ENCODE data around the gene PLCL1.
A peak's percentile ranks its signal among the peaks of the same experiment; 100 is the strongest.

The PLCL1 gene

GRCh38 chr2:197888321-197888720 is 83.9 kb downstream of the PLCL1 start:
- DNase-seq (ENCODE audit: low read depth), result no peak

GRCh38 chr2:197889041-197889440 is 84.6 kb downstream of the PLCL1 start:
- DNase-seq (ENCODE audit: low read depth), result peak; percentile 33

- DNase-seq (ENCODE audit: low read depth), result no peak
Measured at GRCh38 chr2:197890168-197890567, 85.8 kb downstream of the PLCL1 start.

GRCh38 chr2:197891897-197892442 is 87.6 kb downstream of the PLCL1 start:
- DNase-seq (ENCODE audit: low read depth), result no peak

DNA sequence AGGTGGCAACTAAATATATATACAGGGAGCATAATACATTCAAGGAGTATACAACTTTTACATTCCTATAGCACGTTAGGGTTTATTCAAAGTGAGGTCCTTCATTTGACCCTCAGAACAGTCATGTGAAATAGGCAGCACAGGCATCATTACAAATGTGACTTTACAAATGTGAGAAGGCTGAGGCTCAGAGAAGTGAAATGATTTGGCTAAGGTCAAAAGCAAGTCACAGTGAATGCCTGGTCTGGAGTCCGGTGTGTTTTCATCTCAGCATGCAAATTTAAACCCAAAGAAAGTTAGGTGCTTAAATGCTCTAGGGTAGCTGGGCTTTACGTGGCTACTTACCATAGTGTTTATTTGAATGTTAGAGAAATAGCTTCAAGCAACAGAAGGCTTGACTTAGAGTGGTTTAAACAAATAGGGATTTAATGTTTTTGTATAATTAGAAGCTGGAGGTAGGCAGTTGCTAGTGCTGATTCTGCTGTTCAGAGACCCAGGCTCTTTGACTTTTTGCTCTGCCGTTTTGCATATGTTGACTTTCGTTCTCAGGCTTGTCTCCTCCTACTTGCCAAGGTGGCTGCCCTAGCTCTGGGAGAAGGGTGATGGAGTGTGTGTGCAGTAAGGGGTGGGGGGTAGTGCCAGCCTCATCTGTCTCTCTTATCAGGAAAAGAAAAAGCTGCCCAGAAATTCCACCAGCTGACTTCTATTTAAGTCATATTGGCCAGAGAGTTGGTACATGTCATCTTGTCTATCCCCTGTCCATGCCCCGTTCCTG is 89.2 kb downstream of the PLCL1 start:
- no peak for DNase-seq (ENCODE audit: low read depth)

GRCh38 chr2:197894751-197895274 is 90.4 kb downstream of the PLCL1 start:
- no peak for DNase-seq (ENCODE audit: low read depth)

- DNase-seq (ENCODE audit: low read depth), result no peak
Measured at GRCh38 chr2:197897960-197898678, 93.7 kb downstream of the PLCL1 start.

DNA sequence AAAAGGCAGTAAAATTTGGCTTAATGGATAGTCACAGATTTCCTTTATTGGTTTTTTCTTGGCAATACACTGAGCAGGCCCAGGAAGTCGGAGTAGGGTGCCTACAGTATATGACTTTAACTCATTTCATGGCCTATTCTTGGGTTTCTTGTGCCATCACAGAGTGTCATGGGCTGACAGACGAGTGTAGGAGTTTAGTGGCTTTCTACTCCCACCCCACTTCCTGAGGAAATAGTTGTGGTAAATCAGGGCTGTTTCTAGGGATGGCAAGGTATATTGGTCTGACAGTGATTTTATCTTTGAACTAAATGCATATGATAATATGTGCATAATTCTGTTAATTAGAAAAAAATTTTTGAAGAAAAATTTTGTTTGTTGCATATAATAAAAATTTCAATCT is 100.1 kb downstream of the PLCL1 start:
- DNase-seq (ENCODE audit: low read depth), result no peak

GRCh38 chr2:197908156-197908555 is 103.8 kb downstream of the PLCL1 start:
- DNase-seq (ENCODE audit: low read depth), result no peak

GRCh38 chr2:197908990-197909776 is 104.8 kb downstream of the PLCL1 start:
- peak; percentile 84 for DNase-seq (ENCODE audit: low read depth)

DNA sequence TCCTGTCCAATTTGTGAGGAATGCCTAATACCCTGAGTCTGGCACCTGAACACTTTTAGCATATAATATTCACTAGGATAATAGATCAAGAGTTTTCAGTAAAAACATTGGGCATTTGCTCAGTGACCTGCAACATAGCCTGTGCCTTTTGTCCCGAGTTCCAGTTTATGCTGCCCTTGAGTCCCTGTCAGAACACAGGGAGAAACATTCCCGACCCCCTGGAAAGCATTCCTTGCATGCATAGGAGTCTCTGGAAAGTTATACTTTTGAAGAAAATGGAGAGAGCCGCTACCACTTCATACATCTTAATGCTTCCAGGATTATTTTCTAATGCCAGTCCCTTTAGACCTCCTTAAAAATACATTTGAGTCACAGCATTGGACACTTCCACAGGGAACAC is 107.3 kb downstream of the PLCL1 start:
- DNase-seq (ENCODE audit: low read depth), result no peak

GRCh38 chr2:197913084-197913483 is 108.7 kb downstream of the PLCL1 start:
- DNase-seq (ENCODE audit: low read depth), result no peak

DNA sequence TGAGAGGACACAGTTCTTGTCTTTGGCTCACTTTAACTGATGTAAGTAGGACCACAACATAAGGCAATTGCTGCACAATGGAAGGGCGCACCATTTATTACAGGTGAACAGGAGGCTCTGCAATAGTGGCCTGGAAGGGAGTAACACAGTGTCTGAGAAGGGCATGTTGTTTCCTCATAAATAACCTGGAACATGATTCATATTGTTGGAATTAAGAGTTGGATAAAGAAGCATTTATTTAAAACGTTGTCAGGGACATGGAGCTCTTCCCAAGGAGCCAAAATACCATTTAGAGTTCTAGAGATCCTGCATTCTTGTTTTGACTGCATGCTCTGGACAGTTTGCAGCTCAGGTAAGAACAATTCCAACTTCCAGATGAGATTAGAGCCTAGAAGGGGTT is 110.4 kb downstream of the PLCL1 start:
- peak; percentile 64 for DNase-seq (ENCODE audit: low read depth)

DNA sequence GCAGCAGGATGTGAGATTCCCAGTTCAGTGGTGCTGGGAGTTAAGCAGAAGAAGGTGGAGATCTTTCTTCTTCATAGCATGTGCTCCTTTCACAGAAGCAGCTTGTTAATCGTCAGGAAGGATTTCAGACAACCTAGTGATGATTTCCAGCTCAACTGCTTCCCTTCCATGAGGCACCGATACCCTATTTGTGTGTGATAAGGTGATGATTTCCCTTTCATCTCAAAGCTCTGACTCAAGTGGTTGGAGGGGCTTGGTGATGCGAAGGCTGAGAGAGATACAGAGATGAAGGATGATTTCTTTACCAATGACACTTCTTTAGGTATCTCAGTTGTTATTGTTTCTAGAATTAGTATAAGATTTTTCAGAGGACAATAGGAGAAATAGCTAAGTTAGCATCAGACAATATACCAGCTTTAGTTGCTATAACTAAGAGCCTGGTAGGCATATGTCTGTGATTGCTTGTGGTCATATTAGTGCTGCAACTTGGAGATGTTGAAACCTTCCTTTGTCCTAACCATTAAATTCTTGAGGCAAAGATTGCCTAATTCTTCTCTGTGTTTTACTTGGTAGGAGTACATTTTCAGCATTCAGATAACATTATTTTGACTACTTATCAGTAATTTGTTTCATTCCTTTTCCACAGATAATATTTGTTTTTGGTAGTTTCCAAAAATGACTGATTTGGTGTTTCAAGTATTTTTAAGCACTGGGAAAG is 111.3 kb downstream of the PLCL1 start:
- peak; percentile 98 for DNase-seq (ENCODE audit: low read depth)

- DNase-seq (ENCODE audit: low read depth), result no peak
Measured at GRCh38 chr2:197919487-197919886, 115.1 kb downstream of the PLCL1 start.

DNA sequence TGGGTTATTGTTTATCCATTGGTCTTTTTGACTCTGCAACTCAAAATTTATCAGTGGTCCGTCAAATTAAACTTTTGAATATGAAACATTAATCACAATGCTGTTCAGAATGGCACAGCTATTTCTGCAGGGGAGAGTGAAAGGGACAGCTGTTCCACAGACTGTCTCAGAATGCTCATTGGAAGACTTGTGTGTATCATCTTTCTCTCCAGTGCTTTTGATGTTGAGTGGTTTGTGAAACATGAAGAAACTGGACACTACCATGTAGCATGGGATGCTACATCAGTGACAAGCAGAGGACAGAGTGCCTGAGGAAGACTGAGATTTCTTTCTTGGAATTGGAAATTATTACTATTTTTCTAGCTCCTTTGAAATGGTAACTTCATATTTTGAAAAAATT is 115.7 kb downstream of the PLCL1 start:
- DNase-seq (ENCODE audit: low read depth), result no peak

- no peak for DNase-seq (ENCODE audit: low read depth)
Measured at GRCh38 chr2:197920592-197921201, 116.3 kb downstream of the PLCL1 start.

GRCh38 chr2:197924483-197924882 is 120.1 kb downstream of the PLCL1 start:
- DNase-seq (ENCODE audit: low read depth), result no peak

DNA sequence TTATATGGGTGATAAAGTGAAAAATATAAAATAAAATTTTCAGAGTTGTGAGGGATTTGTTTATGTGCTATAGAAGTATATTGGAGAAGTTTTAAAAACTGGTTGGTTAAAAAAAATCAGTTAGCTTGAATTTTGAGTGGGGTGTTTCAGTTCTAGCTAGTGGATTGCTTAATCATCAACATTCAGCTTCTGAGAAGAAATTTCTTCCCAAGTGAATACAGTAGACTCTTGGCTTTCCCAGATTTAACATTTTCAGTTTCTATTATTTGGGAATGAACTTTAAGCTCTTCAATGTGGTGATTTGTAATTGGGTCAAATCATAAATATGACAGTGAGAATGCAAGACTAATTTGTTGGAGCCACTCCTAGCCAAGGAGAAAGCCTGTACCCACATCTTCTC is 120.8 kb downstream of the PLCL1 start:
- DNase-seq (ENCODE audit: low read depth), result no peak

GRCh38 chr2:197925976-197926375 is 121.6 kb downstream of the PLCL1 start:
- DNase-seq (ENCODE audit: low read depth), result no peak

GRCh38 chr2:197926673-197927072 is 122.3 kb downstream of the PLCL1 start:
- DNase-seq (ENCODE audit: low read depth), result peak; percentile 61

Measured in amniotic epithelial cell (primary cell).